AG10803 (cell line): ENCODE results near the gene LGI2.
"Not testable (repeated sequence)": the region's sequence is repeated elsewhere in the genome, so short reads cannot be mapped to it uniquely, and the experiment has no call there.

Experiments
- DNase-seq: peaks from one replicate; pipeline ENCODE4 v3.0.0; 2010; ENCODE audit warnings: low read depth
- H3K4me3 ChIP-seq: 2 replicates; pipeline ENCODE4 v1.5.1; 2011; ENCODE audit warnings: mild to moderate bottlenecking, low read length, control low read depth
- CTCF ChIP-seq: conservative IDR thresholded peaks from 2 replicates; pipeline ENCODE4 v1.5.1; 2011; ENCODE audit warnings: mild to moderate bottlenecking, low read length, control low read depth, inconsistent platforms

LGI2 gene

DNA sequence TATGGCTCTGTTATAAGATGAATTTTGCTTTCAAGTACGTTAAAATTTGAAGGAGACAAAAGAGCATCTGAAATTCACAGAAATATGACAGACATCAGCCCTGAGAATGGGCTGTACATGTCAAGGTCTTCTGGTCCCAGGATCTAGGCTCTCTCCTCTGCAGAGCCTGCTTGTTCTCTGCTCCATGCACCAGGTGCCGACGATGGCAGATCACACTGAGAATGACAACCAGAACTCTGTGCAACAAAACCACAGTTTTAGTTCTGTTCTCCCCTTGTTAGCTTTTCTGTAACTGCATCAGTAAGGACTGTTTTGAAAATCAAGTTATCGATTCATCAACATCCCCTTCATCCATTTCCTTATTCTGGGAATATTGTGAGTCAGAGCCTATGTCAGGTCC, 30.9 kb upstream of the LGI2 start:
- H3K4me3 ChIP-seq, result no peak overlapping the region
- no peak for TF ChIP-seq CTCF
- no peak for DNase-seq

DNA sequence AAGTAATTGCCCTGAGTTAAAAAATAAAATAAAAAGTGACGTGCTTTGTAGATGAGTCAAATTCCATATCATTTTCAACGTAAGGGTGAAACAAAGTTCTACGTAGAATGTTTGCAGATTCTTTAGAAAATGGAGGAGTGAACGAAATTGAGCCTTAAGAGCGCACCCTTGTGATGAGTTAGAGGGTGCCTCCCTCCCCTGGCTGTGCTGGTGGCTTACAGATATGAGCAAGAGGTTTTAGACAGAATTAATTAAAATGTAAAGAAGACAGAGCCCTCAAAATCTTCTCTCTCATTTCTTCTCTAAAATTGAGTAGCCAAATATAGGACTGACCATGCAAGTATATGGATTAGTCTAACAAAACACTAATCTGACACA, 30.2 kb upstream of the LGI2 start:
- TF ChIP-seq CTCF, result no peak
- no peak overlapping the region for H3K4me3 ChIP-seq
- DNase-seq, result no peak

DNA sequence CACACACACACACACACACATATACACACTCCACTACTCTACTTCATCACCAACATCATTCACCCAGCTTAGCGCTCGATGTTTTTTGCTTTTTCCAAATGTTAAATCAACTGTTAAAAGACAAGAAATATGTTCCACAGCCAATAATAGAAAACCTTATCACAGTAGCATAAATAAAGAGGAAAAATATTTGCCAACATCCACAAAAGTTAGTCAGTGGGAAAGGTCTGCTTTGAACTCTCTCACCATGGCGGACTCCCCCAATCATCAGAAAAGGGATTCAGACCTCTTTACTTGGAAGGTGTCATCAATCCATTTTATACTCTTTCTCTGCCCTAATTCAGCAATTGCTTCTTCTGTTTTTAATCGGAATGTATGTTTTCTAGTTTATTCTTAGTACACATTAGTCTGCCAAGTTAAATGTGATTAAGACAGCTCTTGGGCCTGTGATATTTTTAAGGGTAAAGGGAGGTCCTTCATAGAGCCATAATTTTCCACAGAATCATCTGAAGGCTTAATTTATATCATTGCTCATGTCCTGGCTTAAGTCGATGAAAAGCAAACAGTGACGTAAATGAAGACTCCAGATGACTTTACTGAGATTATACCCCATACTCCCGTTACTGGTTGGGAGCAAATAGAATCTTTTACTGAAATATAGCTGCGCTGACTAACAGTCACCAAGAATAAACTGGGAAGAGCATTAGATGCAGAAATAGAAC, 29.7 kb upstream of the LGI2 start:
- no peak for TF ChIP-seq CTCF
- H3K4me3 ChIP-seq, result no peak overlapping the region
- DNase-seq, result no peak

- H3K4me3 ChIP-seq, result no peak overlapping the region
- no peak for DNase-seq
- TF ChIP-seq CTCF, result no peak
Observed at GRCh38 chr4:25059791-25060190, 29.0 kb upstream of the LGI2 start.

- TF ChIP-seq CTCF, result no peak
- no peak overlapping the region for H3K4me3 ChIP-seq
- DNase-seq, result no peak
Observed at GRCh38 chr4:25058796-25059195, 28.1 kb upstream of the LGI2 start.

- no peak for DNase-seq
- no peak overlapping the region for H3K4me3 ChIP-seq
- no peak for TF ChIP-seq CTCF
Observed at GRCh38 chr4:25057299-25057698, 26.6 kb upstream of the LGI2 start.

GRCh38 chr4:25052037-25052436, 21.3 kb upstream of the LGI2 start:
- DNase-seq, H3K4me3 ChIP-seq: not testable (repeated sequence)

GRCh38 chr4:25051534-25051933, 20.8 kb upstream of the LGI2 start:
- no peak for TF ChIP-seq CTCF
- no peak overlapping the region for H3K4me3 ChIP-seq
- no peak for DNase-seq
